HEK293T (cell line): ENCODE measurements around the gene CCNA1.

Experiments
- ARNT ChIP-seq: fragments of 450-650 bp; IDR thresholded peaks from 2 replicates; pipeline ENCODE4 v1.6.1; 2017; ENCODE audit warnings: mild to moderate bottlenecking
- BHLHE40 ChIP-seq: fragments of 450-650 bp; IDR thresholded peaks from 2 replicates; pipeline ENCODE4 v1.6.1; 2016; ENCODE audit warnings: mild to moderate bottlenecking, moderate library complexity, borderline replicate concordance
- CTBP1 ChIP-seq: fragments of 450-650 bp; IDR thresholded peaks from 2 replicates; pipeline ENCODE4 v1.6.1; 2016; ENCODE audit warnings: borderline replicate concordance
- ELF4 ChIP-seq: fragments of 450-650 bp; IDR thresholded peaks from 2 replicates; pipeline ENCODE4 v1.6.1; 2017; ENCODE audit warnings: antibody characterized with exemption
- FOXA1 ChIP-seq: fragments of 450-650 bp; IDR thresholded peaks from 2 replicates; pipeline ENCODE4 v1.6.1; 2016; ENCODE audit warnings: mild to moderate bottlenecking
- FOXM1 ChIP-seq: fragments of 450-650 bp; IDR thresholded peaks from 2 replicates; pipeline ENCODE4 v1.6.1; 2017; ENCODE audit warnings: mild to moderate bottlenecking, borderline replicate concordance
- HDGF ChIP-seq: fragments of 450-650 bp; IDR thresholded peaks from 2 replicates; pipeline ENCODE4 v1.6.1; 2017; ENCODE audit warnings: antibody characterized with exemption, borderline replicate concordance
- L3MBTL2 ChIP-seq: fragments of 450-650 bp; conservative IDR thresholded peaks from 2 replicates; pipeline ENCODE4 v1.6.1; 2016; ENCODE audit warnings: mild to moderate bottlenecking
- SP1 ChIP-seq: fragments of 450-650 bp; IDR thresholded peaks from 2 replicates; pipeline ENCODE4 v1.6.1; 2017
- TARDBP ChIP-seq: fragments of 450-650 bp; IDR thresholded peaks from 2 replicates; pipeline ENCODE4 v1.6.1; 2016
- ZNF384 ChIP-seq: fragments of 450-650 bp; IDR thresholded peaks from 2 replicates; pipeline ENCODE4 v1.6.1; 2016

DNA sequence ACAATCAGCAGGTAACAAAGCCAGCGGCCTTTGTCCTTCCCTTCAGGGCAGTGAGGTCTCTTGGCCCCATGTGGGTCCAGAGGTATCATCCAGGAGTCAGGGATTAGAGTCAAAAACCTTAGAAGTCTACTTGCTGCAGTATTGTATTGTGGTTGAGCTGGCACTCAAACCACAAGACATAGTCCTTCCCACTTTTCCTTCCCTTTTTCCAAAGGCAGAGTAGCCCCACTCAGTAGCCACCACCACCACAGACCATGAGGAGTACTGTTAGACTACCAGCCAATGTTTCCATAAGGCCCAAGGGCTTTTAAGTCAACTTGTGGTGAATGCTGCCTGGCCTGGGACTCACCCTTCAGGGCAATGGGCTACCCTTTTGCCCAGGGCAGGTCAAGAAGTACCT is 27.1 kb upstream of the CCNA1 start:
- TF ChIP-seq FOXM1, result no peak
- no peak for TF ChIP-seq BHLHE40
- no peak for TF ChIP-seq FOXA1
- no peak for TF ChIP-seq L3MBTL2
- TF ChIP-seq SP1, result no peak
- TF ChIP-seq TARDBP, result no peak
- TF ChIP-seq CTBP1, result no peak
- no peak for TF ChIP-seq ARNT
- no peak for TF ChIP-seq ELF4
- TF ChIP-seq ZNF384, result no peak
- no peak for TF ChIP-seq HDGF
